Spleen (tissue), 13 donors: ENCODE measurements around the gene VMP1. TPM values are rescaled to one million over a fixed set of nuclear protein-coding genes. Genes with fewer than 3 reads are reported as not detected.

ENCODE experiments used
- DNase-seq: peaks from one replicate; pipeline ENCODE4 v3.0.0-alpha.2; 2020
- H3K27ac ChIP-seq, 8 donors: fragments of 200-600 bp; sonication (generic) in 7 of 8; 1 replicate in 4 of 8; 2 replicates in 4 of 8; pipeline versions ENCODE4 v1.5.0 to v1.8.0; 2016 to 2021; ENCODE audit warnings: inconsistent platforms in 4 of 8, mild to moderate bottlenecking in 4 of 8, moderate library complexity in 1 of 8
- H3K27me3 ChIP-seq, 7 donors: fragments of 200-600 bp; sonication (generic) in 6 of 7; replicated peaks in 1 of 7; 1 replicate in 4 of 7; 2 replicates in 3 of 7; pipeline versions ENCODE4 v1.5.0 to v1.8.0; 2016 to 2021; ENCODE audit warnings: inconsistent platforms in 3 of 7, mild to moderate bottlenecking in 1 of 7
- H3K36me3 ChIP-seq, 6 donors: fragments of 200-600 bp; sonication (generic) in 5 of 6; 1 replicate in 4 of 6; 2 replicates in 2 of 6; pipeline versions ENCODE4 v1.5.0 to v1.8.0; 2016 to 2021; ENCODE audit warnings: inconsistent platforms in 2 of 6
- H3K4me1 ChIP-seq, 6 donors: fragments of 200-600 bp; sonication (generic) in 5 of 6; 1 replicate in 3 of 6; 2 replicates in 3 of 6; pipeline versions ENCODE4 v1.5.0 to v1.8.0; 2016 to 2021; ENCODE audit warnings: inconsistent platforms in 3 of 6
- H3K4me3 ChIP-seq, 8 donors: fragments of 200-600 bp; sonication (generic) in 7 of 8; 1 replicate in 4 of 8; 2 replicates in 4 of 8; pipeline versions ENCODE4 v1.5.0 to v1.8.0; 2016 to 2021; ENCODE audit warnings: inconsistent platforms in 4 of 8, mild to moderate bottlenecking in 4 of 8, moderate library complexity in 2 of 8
- H3K9me3 ChIP-seq, 8 donors: fragments of 200-600 bp; sonication (generic) in 7 of 8; 1 replicate in 4 of 8; 2 replicates in 4 of 8; pipeline versions ENCODE4 v1.5.0 to v1.8.0; 2016 to 2021; ENCODE audit warnings: inconsistent platforms in 4 of 8
- POLR2A ChIP-seq, 3 donors: fragments of 450-650 bp; IDR thresholded peaks; one replicate each; pipeline ENCODE4 v1.5.1; 2017; ENCODE audit warnings: antibody characterized with exemption in 3 of 3, mild to moderate bottlenecking in 1 of 3
- POLR2AphosphoS5 ChIP-seq, 3 donors: sonication (generic); formaldehyde crosslinking; IDR thresholded peaks; one replicate each; pipeline ENCODE4 v1.5.1; 2017; ENCODE audit warnings: antibody characterized with exemption in 3 of 3
- WGBS, 5 donors: extraction: QIAGEN DNeasy Blood & Tissue Kit in 3 of 5; methylation state at CpG; one replicate each; pipeline versions ENCODE4 v1.1.5 to v1.1.7; 2013 to 2018; 5-methylcytosine and 5-hydroxymethylcytosine counted together
- intact Hi-C: fragments of 100-400 bp; cut with DNase I; formaldehyde crosslinking; loops from one replicate; pipeline ENCODE4 v1.15.0; 2023; ENCODE audit warnings: low total_unique reads
- long read RNA-seq, 2 donors: transcript quantifications; one replicate each; lab custom pipeline, GENCODE V29; 2026
- polyA plus RNA-seq, 3 donors: library from polyadenylated mRNA; stranded (reverse); fragments of 200-250 nt; gene quantifications; one replicate each; pipeline ENCODE4 v1.2.1, GENCODE V29; 2013
- total RNA-seq, 7 donors: library from RNA; depleted of rRNA in 3 of 7; stranded (reverse); fragments of >200 nt in 3 of 7; fragmentation: NEBNext Ultra II Directional in 4 of 7; extraction: Animal tissue kit (Norgen Biotek cat#: 25700) in 4 of 7; gene quantifications; one replicate each; pipeline versions ENCODE4 v1.1.0 to v1.2.1, GENCODE V29; 2016 to 2021
- TF ChIP-seq, protein P1 (sequence below), 11 experiments: fragments of 200-600 bp in 7 of 11; fragments of 450-650 bp in 4 of 11; sonication (generic) in 4 of 11; IDR thresholded peaks in 8 of 11; conservative IDR thresholded peaks in 3 of 11; 1 replicate in 7 of 11; 2 replicates in 4 of 11; pipeline versions ENCODE4 v1.4.0 to v1.8.0; 2016 to 2021; ENCODE audit warnings: antibody characterized with exemption in 11 of 11, inconsistent platforms in 4 of 11, mild to moderate bottlenecking in 1 of 11
- donor health status: healthy with polysubstance abuse.
- donor health status: DM: no; HTN: no; CAD: no; lungs with moderate emphysema.
- donor health status: DM: no; HTN: no; CAD: no.
- donor health status: Bipolar disorder and iron deficiency.
- donor health status: healthy.
- donor health status: DM: no; HTN: no; CAD: no.
- donor health status: DM: yes; HTN: yes; CAD: no.

VMP1 gene
- total RNA-seq (100 to 1,000 TPM; 202 to 649 (median 372) TPM), polyA plus RNA-seq (10 to 100 TPM; 53.2 to 81.2 (median 65.8) TPM)
- long read RNA-seq, donor 1, full-length matches to known transcripts, result 78 of 78 reads
- long read RNA-seq, donor 1, partial matches to known transcripts, result 0 of 78 reads
- long read RNA-seq, donor 1, other reads (novel, unspliced or antisense), result 0 of 78 reads
- long read RNA-seq, donor 2, full-length matches to known transcripts, result 54 of 62 reads
- long read RNA-seq, donor 2, partial matches to known transcripts, result 8 of 62 reads
- long read RNA-seq, donor 2, other reads (novel, unspliced or antisense), result 0 of 62 reads

DNA sequence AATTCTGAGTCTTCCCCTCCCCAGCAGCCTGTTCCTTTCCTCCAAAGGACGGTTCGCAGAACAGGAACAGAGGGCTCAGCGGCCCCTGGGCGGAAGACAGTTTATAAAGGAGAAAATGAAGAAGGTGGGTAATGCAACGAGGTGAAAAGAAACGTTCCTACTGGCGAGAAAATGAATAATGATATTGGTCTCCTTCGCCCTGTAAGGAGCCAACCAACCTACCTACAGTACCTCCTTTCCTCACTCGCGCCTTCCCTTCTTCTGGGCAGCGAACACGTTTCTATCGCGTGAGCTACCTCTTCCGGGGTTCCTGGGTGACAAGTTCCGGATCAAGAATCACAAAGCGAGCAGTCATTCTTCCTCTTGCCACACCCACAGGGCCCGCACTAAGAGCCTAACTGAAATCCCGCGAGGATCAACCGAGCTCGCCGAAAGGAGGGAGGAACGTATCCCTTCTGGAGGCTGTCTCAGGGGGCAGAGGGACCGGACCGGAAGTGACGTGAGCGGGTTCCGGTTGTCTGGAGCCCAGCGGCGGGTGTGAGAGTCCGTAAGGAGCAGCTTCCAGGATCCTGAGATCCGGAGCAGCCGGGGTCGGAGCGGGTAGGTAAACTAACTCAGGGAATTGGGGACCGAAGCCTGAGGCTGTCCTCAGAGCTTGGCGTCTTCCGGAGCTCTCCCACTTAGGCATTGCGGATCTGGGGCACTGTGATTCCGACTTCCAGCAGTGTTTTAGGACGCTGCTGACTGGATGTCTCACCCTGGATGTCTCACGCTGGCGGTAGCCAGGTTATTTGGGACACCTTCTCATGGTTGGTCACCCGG is at the start of gene VMP1, which contains the start of gene PTRH2:
Gene VMP1 (plus strand): TSS at position 506 of the 822 bp plus-strand sequence. CDS start 23,793 bp downstream, outside the sequence.
Gene PTRH2 (minus strand): TSS at position 282 of the 822 bp plus-strand sequence. CDS start 9,452 bp downstream, outside the sequence.
- no peaks in the 10 kb centered on the region for H3K27me3 ChIP-seq
- TF ChIP-seq, protein P1, sequence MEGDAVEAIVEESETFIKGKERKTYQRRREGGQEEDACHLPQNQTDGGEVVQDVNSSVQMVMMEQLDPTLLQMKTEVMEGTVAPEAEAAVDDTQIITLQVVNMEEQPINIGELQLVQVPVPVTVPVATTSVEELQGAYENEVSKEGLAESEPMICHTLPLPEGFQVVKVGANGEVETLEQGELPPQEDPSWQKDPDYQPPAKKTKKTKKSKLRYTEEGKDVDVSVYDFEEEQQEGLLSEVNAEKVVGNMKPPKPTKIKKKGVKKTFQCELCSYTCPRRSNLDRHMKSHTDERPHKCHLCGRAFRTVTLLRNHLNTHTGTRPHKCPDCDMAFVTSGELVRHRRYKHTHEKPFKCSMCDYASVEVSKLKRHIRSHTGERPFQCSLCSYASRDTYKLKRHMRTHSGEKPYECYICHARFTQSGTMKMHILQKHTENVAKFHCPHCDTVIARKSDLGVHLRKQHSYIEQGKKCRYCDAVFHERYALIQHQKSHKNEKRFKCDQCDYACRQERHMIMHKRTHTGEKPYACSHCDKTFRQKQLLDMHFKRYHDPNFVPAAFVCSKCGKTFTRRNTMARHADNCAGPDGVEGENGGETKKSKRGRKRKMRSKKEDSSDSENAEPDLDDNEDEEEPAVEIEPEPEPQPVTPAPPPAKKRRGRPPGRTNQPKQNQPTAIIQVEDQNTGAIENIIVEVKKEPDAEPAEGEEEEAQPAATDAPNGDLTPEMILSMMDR (IDR thresholded peaks at IDR 0.05 in 8 of 11, conservative IDR thresholded peaks at IDR 0.05 in 3 of 11), result peak in 4 of 11 experiments; percentile 19 to 45 (median 30)
- TF ChIP-seq POLR2AphosphoS5 (IDR thresholded peaks at IDR 0.05) (peak; percentile 92 to 94 (median 93)), POLR2A (IDR thresholded peaks at IDR 0.05) (no peak)
- H3K36me3 ChIP-seq, result peaks cover 0 to 16% (median 0%) of the 10 kb centered on the region in 6 donors
- H3K4me3 ChIP-seq, result peak within 1 kb of the TSS; percentile 62 to 96 (median 88)
- peaks cover 29 to 94% (median 68%) of the 10 kb centered on the region in 6 donors for H3K4me1 ChIP-seq
- WGBS, 5 donors, result 0 to 1% (median 0%) methylated on average over 41 to 45 of the region's 45 CpGs
- no peaks in the 10 kb centered on the region for H3K9me3 ChIP-seq
- H3K27ac ChIP-seq, result peak within 1 kb of the TSS; percentile 84 to 95 (median 94)
- DNase-seq, result peak; percentile 97
- intact Hi-C loops, result no loop called here

- no peak overlapping the region for H3K4me3 ChIP-seq
- peaks cover 6 to 41% (median 28%) of the 10 kb centered on the region in 6 donors for H3K4me1 ChIP-seq
- peaks cover 3 to 100% (median 82%) of the 10 kb centered on the region in 6 donors for H3K36me3 ChIP-seq
- 63 to 84% (median 76%) methylated on average over 5 of the region's 5 CpGs for WGBS, 5 donors
- H3K27ac ChIP-seq, result no peak overlapping the region
- DNase-seq, result no peak
- no peaks in the 10 kb centered on the region for H3K27me3 ChIP-seq
- intact Hi-C loops, result no loop called here
- no peak for TF ChIP-seq POLR2A (IDR thresholded peaks at IDR 0.05)
- TF ChIP-seq, protein P1 (IDR thresholded peaks at IDR 0.05 in 8 of 11, conservative IDR thresholded peaks at IDR 0.05 in 3 of 11), result no peak
- TF ChIP-seq POLR2AphosphoS5 (IDR thresholded peaks at IDR 0.05), result no peak
- H3K9me3 ChIP-seq, result no peaks in the 10 kb centered on the region
Observed at GRCh38 chr17:59666235-59666634, 41.2 kb upstream of the VMP1 start.

DNA sequence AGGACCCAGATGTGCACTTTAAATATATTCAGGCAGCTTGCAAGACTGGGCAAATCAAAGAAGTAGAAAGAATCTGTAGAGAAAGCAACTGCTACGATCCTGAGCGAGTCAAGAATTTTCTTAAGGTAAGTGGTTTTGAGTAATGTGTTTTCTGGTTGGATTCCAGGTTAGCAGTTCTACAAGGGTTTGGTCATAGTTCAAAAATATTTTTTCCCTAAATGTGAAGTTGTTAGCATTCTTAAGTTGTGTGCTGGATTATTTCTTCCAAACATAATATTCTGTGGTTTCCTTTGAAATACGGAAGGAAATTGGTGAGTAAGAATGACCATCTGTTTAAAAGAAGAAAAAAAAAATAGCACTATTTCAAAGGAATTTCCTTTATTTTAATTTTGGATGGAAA is 38.6 kb upstream of the VMP1 start:
- DNase-seq, result no peak
- Histone ChIP-seq H3K27me3 (no peaks in the 10 kb centered on the region), H3K27ac (peak overlapping the region in 7 of 8 donors; percentile 23 to 68 (median 58)), H3K9me3 (no peaks in the 10 kb centered on the region), H3K36me3 (peaks cover 3 to 99% (median 71%) of the 10 kb centered on the region in 6 donors), H3K4me3 (no peak overlapping the region), H3K4me1 (peaks cover 6 to 58% (median 28%) of the 10 kb centered on the region in 6 donors)
- TF ChIP-seq POLR2A (IDR thresholded peaks at IDR 0.05), result no peak
- TF ChIP-seq, protein P1 (IDR thresholded peaks at IDR 0.05 in 8 of 11, conservative IDR thresholded peaks at IDR 0.05 in 3 of 11), result no peak
- TF ChIP-seq POLR2AphosphoS5 (IDR thresholded peaks at IDR 0.05), result no peak
- intact Hi-C loops, result no loop called here
- 32 to 51% (median 34%) methylated on average over 3 of the region's 3 CpGs for WGBS, 5 donors
